ENCODE data around the gene SLTM. TPM values are rescaled to one million over a fixed set of nuclear protein-coding genes. Genes with fewer than 3 reads are reported as not detected.
"Not testable (repeated sequence)": the region's sequence is repeated elsewhere in the genome, so short reads cannot be mapped to it uniquely, and the experiment has no call there.

The SLTM gene
- total RNA-seq, 4 donors from 2014 or later: 95.9 to 157 (median 123) TPM

DNA sequence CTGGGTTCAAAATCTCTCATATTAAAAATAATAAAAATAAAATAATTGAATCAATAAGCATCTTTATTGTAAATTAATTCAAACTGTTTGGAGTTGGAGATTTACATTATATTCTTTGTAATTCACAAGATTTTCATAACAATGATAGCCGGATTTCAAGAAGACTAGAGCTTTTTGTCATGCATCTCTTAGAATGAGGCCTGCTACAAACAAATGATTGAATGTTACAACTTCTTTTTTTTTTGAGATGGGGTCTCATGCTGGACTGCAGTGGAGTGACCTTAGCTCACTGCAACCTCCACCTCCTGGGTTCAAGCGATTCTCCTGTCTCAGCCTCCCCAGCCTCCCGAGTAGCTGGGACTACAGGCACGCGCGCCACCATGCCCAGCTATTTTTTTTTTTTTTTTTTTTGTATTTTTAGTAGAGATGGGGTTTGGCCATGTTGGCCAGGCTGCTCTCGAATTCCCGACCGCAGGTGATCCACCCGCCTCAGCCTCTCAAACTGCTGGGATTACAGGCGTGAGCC lies 3.5 kb downstream of the SLTM start:
- ATAC-seq (ENCODE audit: low FRiP score) (no peak), DNase-seq (ENCODE audit: low spot score) (no peak)
- no peak for TF ChIP-seq CTCF (IDR thresholded peaks at IDR 0.05)

DNA sequence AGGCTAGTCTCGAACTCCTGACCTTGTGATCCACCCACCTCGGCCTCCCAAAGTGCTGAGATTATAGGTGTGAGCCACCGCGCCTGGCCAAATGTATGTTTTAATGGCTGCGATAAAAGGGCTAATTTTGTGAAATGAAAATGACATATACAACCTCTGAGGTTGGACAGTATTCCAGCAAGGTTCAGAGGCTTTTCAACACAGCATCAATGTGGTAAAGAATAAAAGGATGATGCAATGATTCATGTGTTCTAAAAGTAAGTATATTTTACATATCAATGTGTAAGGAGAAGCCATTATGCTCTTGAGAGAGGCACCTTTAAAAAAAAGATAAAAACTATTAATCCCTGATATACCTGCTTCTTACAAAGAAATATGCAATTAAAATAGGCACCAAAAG lies 6.7 kb downstream of the SLTM start:
- no peak for TF ChIP-seq CTCF (IDR thresholded peaks at IDR 0.05)
- DNase-seq (ENCODE audit: low spot score): no peak
- ATAC-seq (ENCODE audit: low FRiP score): no peak

GRCh38 chr15:58924327-58924726 lies 9.2 kb downstream of the SLTM start:
- no peak for TF ChIP-seq CTCF (IDR thresholded peaks at IDR 0.05)
- DNase-seq (ENCODE audit: low spot score) (no peak), ATAC-seq (ENCODE audit: low FRiP score) (no peak)

DNA sequence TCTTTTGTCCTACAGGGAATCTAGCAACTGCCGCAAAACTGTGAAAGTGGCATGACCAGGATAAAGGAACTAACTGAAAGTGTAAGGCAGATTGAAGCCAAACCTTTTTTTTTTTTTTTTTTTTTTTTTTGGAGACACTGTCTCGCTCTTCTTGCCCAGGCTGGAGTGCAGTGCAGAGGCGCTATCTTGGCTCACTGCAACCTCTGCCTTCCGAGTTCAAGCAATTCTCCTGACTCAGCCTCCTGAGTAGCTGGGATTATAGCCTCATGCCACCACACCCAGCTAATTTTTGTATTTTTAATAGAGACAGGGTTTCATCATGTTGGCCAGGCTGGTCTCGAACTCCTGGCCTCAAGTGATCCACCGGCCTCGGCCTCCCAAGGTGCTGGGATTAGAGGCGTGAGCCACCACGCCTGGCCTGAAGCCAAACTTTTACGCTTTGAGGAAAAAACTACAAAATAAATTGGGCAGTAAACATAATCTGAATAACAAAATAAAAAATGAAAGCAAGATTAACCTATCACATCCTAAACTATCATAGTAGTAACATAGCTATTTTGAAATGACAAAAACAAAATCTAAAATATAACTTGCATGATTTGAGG lies 9.7 kb downstream of the SLTM start:
- no peak for DNase-seq (ENCODE audit: low spot score)
- no peak for TF ChIP-seq CTCF (IDR thresholded peaks at IDR 0.05)
- ATAC-seq (ENCODE audit: low FRiP score): no peak

GRCh38 chr15:58923284-58923683 lies 10.2 kb downstream of the SLTM start:
- no peak for DNase-seq (ENCODE audit: low spot score)
- no peak for TF ChIP-seq CTCF (IDR thresholded peaks at IDR 0.05)
- no peak for ATAC-seq (ENCODE audit: low FRiP score)

DNA sequence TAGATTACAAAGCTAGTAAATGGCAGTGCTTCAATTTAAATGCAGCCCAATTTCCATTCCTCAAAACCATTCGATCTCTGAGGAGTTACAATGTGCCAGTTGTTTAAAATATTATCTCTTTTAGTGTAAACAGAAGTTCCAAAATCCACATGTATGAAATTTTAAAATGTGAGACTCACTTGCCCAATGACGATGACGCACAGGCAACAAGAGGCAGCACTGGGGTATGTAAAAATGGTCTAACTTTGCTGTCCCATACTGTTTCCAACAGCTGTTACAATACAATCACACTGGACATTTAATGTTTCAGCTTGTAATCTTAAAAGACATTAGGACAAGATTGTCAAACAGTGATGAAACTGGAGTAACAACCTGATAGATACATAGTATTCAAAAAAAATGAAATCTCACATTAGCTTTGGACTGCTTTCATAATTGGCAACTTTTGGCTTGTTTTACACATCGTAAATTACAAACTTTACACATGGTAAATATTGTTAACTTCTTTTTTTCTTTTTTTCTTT lies 12.2 kb downstream of the SLTM start:
- no peak for ATAC-seq (ENCODE audit: low FRiP score)
- DNase-seq (ENCODE audit: low spot score): no peak
- TF ChIP-seq CTCF (IDR thresholded peaks at IDR 0.05): no peak

DNA sequence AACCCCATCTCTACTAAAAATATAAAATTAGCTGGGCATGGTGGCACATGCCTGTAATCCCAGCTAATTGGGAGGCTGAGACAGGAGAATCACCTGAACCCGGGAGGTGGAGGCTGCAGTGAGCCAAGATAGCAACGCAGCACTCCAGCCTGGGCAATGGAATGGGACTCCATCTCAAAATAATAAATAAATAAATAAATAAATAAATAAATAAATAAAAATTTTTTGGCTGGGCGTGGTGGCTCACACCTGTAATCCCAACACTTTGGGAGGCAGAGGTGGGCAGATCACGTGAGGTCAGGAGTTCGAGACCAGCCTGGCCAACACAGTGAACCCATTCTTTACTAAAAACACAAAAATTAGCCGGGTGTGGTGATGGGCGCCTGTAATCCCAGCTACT lies 13.0 kb downstream of the SLTM start:
- ATAC-seq (ENCODE audit: low FRiP score); DNase-seq (ENCODE audit: low spot score): not testable (repeated sequence)
